ENCODE measurements around the gene FAM98C. TPM values are rescaled to one million over a fixed set of nuclear protein-coding genes. Genes with fewer than 3 reads are reported as not detected.
A peak's percentile ranks its signal among the peaks of the same experiment; 100 is the strongest.

The FAM98C gene
- polyA plus RNA-seq, 4 donors, result 13.2 to 18.0 (median 13.9) TPM

DNA sequence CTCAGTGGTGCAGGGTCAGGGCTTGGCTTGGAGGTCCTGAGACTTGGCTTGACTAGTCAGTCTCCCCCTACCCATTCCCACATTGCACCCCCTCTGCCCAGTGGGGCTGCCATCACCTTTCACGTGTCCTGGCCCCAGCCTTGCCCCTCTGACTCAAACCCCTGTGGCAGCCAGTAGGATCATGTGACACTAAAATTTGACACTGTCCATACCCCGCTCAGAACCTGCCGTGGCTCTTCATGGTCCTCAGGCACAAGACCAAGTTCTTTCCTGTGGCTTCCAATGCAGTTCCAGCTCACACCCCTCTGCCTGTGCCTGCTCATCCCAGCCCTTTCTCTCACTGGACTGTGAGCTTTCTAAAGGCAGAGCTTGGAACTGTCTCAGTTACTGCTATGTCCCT, 26.3 kb upstream of the FAM98C start:
- DNase-seq (ENCODE audit: low read depth in 4 of 4, low spot score in 3 of 4), result no peak

DNA sequence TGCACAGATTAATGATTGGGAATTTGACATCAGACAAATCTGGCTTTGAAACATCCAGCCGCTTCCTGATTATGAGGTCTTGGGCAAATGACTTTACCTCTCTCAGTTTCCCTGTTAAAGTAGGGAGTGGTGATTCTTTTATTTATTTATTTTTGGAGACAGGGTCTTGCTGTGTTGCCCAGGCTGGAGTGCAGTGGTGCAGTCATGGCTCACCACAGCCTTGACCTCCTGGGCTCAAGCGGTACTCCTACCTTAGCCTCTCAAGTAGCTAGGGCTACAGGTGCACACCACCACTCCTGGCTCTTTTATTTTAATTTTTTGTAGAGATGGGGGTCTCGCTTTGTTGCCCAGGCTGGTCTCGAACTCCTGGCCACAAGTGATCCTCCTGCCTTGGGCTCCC, 25.8 kb upstream of the FAM98C start:
- no peak for DNase-seq (ENCODE audit: low read depth in 4 of 4, low spot score in 3 of 4)

DNA sequence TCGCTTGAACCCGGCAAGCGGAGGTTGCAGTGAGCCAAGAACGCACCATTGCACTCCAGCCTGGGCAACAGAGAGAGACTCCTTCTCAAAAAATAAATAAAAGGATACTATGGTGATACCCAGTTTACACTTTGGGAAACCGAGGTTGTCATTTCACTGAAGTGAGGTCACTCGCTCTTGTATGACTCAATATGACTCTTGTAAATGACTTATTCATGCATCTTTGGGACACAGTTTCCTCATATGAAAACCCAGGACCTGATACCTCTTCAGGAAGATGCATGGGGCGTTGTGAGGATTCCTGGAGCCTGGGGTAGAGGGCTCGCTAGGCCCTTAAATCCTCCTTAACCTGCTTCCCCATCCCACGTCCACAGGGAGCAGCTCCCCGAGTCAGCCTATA, 24.0 kb upstream of the FAM98C start:
- no peak for DNase-seq (ENCODE audit: low read depth in 4 of 4, low spot score in 3 of 4)

DNA sequence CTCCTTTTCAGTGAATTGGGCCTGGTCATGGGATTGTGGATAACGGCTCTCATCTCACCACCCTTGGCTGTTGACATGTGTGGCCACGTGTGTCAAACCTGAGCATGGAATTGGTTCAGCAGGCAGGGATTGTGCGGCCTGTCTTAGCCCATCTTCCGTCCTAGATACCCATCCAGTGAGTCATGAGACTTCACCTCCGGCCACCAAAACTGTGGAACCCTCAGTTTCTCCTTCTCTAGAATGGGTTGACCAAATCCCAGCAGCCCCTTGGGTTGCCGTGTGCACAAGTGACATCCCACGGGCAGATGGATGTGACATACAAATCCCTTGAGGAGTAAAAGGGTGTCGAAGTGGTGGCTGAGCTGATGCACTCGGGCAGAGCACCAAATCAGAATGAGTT, 21.8 kb upstream of the FAM98C start:
- no peak for DNase-seq (ENCODE audit: low read depth in 4 of 4, low spot score in 3 of 4)

DNA sequence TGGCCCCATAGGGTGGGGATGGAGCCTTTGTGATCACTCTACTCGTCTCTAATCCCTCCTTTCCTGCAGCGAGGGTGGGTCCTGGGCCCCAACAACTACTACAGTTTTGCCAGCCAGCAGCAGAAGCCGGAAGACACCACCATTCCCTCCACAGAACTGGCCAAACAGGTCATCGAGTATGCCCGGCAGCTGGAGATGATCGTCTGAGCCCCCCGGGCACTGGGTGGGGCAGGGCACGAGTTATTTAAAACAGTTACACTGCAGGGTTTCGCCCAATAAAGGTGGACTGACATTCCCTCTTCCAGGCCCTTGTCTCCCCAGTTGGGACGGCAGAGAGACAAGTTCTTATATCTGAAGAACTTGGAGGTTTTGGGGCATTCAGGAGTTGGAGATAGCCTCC, 19.7 kb upstream of the FAM98C start:
- no peak for DNase-seq (ENCODE audit: low read depth in 4 of 4, low spot score in 3 of 4)

DNA sequence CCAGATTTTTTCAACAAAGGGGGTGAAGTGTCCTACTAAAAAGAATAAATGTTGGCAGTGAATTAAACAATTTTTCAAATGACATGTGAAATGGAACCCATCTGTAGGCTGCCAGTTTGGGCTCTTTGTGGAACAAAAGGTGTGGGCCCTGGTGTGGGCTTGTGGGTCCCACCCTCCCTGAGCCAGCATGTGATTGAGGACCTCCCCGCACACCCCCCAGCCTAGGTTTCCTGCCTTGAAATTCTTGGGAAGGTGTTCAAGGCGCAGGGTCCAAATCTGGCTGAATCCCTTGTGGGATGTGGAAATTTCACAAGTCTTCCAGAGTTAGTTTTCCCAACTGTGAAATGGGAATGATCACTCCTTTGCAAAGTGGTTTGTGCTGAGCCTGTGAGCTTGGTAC, 19.1 kb upstream of the FAM98C start:
- no peak for DNase-seq (ENCODE audit: low read depth in 4 of 4, low spot score in 3 of 4)

DNA sequence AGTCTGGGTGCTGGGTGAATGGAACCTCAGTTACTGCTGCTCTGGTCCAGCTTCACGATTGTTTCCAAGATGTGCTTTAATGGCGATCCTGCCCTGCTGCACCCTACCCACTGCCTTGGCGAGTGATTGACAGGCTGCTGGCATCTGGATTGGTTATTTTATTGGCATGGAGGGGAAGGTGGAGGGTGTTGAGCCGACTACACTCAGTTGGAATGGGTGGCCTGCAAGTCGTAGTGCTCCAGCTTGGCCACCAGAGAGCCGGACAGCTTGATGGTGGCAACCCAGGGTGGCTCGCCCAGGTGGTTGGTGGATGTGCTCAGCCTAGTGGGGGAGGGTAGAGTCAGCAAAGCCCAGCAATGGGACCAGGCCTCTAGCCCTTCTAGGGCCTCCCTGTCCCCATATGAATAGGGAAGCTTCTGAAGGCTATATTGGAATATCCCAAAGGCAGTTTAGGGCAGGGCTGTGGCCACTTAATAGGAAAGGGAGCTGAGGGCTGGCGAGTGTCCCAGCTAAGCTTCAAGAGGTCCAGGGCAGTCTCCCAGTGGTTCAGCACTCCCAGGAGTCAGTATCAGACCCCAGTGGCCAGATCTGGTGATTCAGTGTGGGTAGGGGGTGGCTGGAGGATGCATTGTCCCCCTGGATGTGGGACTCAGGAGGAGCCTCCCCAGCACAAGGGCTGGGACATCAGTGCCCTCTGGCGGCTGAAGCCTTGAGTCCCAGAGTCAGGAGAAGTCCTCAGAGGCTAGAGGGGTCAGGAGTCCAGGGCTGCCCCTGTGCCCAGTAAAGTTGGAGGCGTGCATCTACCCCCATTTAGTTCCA, 18.5 kb upstream of the FAM98C start:
- no peak for DNase-seq (ENCODE audit: low read depth in 4 of 4, low spot score in 3 of 4)

DNA sequence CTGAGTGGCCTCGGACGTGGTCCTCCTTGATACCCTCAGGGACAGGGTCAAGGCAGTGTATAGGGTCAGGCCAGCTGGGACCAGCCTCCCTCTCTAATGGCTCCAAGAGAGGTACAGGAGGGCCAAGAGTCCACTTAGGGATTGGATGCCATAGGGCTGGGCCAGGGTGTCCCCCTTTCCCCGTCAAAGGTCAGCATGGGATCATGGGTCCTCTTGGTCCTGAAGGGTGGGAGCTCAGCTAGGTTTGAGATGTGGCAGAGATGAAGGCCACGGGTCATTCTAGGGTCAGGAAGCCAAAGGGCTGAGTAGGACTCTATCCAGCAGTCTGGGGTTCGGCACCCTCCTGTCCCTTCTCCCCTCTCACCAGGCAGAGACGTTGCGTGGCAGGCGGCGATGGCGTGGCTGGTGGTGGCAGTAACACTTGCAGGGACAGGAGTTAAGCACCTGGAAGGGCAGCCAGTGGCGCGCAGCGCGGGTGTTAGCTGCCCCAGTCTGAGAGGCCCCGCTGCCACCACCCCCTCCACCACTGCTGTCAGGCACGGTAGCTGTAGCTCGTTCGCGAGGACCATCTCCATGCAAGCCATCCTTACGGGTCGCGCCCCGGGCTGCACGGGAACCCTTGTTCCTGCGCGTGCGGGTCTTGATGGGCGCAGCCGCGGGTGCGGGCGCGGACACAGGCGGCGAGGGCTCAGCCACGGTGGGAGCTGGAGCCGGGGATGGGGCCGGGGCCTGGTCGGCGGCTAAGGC, 17.7 kb upstream of the FAM98C start:
- DNase-seq (ENCODE audit: low read depth in 4 of 4, low spot score in 3 of 4), result no peak

DNA sequence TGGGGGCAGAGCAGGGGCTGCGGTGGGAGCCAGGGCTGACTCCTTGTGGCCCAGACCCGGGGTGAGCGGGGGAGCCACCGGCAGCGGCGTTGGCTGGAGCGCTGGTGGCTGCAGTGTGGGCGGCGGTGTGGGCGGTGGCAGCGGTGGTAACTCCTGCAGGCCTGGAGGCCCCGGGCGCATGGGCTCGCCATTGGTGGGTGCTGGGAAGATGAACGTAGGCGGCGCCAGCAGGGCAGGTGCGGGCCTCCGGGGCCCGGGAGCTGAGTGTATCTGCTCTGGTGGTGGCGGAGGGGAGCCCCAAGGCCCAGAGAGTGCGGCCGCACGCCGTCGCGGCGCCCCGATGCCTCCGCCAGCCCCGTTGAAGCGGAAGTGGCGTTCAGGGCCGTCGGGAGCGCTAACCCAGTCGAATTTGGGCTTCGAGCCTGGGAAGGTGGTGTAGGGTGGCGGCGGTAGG, 17.1 kb upstream of the FAM98C start:
- DNase-seq (ENCODE audit: low read depth in 4 of 4, low spot score in 3 of 4), result no peak

DNA sequence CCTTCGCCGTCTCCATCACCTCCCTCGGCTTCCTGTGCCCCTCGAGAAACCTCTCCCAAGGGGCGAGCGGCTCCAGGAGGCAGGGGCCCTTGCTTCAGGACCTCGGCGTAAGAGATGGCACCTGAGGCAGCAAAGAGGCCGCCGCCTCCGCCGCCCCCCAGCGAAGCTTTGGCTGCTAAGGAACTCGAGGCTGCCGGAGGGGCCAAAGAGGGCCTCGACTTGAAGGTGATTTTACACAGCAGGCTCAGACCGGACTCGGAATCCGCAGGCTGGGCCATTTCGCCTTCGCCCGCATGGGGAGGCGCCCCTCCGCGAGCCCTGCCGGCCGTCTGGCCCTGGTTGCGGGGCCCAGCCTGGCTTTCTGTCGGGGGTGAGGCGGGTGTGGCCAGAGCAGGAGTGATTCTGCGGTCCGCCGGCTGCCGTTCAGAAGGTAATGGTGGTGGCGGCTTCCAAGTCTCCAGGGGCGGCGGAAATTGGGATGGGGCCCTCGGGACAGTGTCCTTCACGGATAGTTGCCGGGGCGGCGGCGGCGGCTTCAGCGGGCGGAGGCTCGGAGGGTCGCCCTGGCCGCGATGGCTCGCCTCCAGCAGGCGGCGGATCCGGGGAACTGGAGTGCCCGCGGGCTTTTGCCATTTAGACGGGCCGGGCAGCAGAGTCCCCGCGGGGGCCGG, 16.5 kb upstream of the FAM98C start:
- no peak for DNase-seq (ENCODE audit: low read depth in 4 of 4, low spot score in 3 of 4)

DNA sequence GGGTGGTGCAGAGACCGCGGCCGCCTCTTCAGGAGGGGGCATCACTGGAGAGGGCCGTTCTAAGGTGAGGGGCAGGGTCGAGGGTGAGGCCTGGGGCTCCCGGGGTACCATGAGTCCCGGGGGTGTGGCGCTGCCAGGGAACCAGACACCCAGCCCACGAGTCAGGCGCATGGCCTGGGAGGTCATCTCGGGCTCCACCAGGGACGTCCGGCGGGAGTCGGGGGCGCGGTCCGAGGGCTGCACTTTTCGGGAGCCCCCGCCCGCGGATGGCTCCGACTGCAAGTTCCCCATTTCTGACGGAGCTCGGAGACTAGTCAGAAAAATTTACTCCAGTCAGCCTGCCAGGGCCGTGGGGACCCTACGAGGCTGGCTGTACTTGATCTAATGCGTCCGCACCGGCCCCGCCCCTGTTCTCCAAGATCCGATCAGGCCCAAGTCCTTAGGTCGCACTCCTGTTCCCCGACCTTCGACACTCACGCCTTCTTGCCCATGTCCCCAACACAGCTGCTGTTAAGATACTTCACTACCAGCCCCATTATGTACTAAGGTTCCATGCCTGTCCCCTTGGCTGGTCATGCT, 15.8 kb upstream of the FAM98C start:
- no peak for DNase-seq (ENCODE audit: low read depth in 4 of 4, low spot score in 3 of 4)

DNA sequence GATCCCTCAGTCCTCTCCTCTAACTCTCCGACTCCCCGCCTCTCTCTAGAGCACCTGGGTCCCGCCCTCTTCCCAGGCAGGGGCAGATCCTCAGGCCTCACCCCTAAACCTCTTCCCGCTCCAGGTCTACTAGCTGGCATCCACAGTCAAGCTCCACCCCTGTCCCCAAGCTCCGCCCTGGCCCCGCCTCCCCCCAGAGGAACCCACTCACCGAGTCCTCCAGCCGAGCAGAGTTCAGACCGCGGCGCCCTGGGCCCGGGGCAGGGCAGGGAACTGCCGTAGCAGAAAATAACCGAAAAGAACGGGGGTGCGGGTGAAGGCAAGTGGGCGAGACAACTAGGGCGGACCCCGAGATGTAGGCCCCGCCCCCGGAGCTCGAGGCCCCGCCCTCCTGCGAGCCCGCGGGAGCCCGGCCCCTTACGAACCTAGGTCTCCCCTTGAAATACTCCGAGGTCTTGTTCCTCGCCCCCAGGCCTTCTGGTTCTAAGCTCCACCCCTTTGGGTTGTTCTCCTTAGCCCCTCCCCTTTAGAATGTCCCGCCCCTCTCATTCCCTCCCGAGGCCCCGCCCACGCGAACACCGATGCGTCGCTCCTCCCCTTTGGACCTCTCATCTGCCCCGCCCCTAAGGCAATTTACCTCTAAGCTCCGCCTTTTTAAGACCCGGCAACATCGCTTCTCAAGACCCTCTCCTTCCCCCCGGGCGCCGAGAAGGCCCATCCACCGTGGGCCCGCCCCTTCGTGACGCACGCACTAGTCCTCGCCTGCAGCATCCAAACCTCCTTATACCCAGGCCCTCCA, 15.1 kb upstream of the FAM98C start, which contains the start of gene GGN:
TSS of gene GGN (minus strand) at position 485 of the 799 bp plus-strand sequence. CDS start 773 bp downstream, outside the sequence.
- peak in 2 of 4 donors; percentile 58 to 62 for DNase-seq (ENCODE audit: low read depth in 4 of 4, low spot score in 3 of 4)

DNA sequence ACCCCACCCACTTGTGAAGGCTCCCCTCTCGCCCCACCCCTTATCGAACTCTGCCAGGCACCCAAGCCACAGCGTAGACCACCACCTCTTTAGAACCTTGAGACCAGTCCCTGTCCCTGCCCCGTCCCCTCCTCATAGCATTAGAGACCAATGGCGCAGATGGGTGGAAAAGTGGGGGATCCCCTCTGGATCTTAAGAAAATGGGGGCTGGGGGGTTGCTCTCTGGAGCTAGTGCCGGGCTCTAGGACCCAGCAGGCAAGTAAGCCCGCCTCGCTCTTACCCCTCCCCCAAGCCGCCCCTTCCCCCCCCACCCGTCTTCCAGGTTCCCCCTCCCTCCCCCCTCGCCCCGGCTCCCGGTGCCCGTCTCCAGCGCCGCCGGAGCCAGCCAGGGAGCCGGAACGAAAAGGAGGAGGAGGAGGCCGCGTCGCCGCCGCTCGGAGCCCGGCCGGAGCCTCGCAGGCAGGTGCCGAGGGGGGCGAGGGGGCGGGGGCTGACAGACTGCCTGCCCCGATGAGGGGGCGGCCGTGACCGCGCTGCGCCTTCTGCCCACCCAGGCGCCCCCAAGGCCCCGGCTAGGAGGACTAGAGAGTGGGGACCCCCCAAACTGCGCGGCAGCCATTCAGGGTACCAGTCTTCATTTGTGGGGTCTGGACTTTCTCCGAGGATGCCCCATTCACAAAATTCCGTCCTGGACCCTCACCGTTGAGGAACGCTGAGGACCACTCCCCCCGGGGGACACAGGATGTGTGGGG, 14.4 kb upstream of the FAM98C start, which contains the start of gene SPRED3:
TSS of gene SPRED3 (plus strand) at position 349 of the 752 bp plus-strand sequence. CDS start 1,606 bp downstream, outside the sequence.
- DNase-seq (ENCODE audit: low read depth in 4 of 4, low spot score in 3 of 4), result no peak

DNA sequence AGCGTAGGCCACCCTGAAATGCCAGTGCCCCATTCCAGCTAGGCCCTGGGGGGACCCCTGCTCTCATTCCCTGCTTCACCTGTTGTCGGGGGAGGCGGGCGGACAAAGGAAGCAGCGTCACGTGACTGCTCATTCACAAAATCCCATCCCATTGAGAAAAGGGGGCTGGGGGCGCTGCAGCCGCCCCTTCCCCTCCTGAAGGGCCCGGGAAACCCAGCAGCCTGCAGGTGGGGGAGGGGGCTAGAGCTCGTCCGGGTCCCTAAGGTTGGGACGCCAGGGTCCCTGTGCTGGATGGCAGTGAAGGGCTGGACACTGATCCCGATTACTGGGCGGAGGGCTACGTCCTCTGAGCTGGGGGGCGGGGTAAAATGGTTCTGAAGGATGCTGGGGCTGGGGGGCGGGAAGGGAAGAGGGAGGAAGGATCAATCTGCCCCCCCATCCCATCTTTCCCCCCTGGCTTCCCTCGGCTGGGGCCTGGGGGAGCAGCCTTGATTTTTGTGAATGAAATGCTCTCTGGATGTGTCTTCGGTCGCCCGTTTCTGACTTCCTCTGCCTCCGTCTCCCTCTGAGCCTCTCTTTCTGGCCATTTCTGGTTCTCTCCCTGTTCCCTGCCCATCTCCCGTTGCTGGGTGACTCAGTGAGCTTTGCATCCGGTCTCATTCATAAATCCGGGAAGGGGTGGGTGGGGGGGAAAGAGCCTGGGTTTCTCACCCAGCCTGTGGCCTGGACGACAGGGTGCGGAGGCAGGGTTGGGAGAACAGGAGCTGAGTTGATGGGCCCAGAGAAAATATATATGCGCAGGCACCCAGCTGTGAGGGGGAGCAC, 13.6 kb upstream of the FAM98C start:
- no peak for DNase-seq (ENCODE audit: low read depth in 4 of 4, low spot score in 3 of 4)

DNA sequence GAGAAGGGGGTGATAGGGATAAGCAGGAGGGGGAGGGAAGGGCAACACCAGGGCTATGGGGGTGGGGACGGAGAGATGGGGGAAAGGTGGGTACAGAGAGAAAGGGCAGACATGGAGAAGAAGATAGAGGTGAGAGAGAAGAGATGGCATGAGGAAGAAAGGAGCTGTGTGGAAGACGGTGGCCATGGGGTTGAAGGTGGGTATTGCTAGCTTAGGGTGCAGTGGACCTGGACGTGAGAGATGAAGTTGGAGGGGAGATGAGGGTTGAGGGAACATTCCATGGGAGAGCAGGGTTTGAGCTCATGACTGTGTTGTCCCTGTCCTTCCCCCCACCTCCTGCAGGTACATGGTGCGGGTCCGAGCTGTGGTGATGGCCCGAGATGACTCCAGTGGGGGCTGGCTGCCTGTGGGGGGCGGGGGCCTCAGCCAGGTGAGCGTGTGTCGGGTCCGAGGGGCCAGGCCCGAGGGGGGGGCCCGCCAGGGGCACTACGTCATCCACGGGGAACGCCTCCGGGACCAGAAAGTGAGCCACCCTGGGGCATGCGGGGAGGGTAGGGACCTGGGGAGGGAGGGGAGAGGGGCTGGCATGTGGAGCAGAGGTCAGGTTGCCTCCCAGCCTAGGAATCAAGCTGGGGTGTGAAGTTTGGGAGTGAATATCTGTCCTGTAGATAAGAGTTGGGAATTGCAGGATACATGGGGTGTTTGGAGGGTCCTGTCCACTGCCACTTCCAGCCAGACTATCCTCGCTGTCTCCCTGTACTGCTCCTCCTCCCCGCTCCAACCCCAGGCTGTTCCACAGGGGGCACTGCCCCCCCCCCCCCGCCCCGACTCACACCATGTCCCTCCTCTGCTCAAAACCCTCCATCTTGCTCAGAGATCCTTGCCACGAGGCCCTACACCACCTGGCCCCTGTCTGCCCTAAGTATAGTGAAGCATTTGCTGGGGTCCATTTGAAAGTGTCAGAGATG, 12.7 kb upstream of the FAM98C start:
- no peak for DNase-seq (ENCODE audit: low read depth in 4 of 4, low spot score in 3 of 4)

DNA sequence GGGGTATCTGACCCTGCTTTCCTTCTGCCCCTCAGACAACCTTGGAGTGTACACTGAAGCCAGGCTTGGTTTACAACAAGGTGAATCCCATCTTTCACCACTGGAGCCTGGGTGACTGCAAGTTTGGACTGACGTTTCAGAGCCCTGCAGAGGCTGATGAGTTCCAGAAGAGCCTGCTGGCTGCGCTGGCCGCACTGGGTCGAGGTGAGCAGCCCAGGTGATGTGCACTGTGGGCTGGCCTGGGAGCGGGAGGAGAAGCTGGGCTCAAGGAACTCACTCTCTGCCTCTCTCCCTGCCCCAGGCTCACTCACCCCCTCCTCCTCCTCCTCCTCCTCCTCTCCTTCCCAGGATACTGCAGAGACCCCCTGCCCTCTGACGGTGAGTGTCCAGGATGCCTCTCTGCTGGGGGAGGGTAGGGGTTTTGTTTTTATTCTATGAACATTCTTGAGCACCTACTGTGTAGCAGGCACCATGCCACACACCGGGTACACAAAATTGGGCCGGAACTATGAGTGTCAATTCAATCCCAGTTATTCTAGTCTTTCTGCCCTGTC, 10.9 kb upstream of the FAM98C start:
- no peak for DNase-seq (ENCODE audit: low read depth in 4 of 4, low spot score in 3 of 4)

Measured in right renal pelvis (tissue), 4 donors.